Stimulated activated CD8-positive, alpha-beta memory T cell treated with anti-CD3 and anti-CD28 coated beads, Interleukin-4, amount 100 ng/mL, for 4 hours (primary cell): ENCODE measurements around the gene EXOC6B.

Experiments
- DNase-seq, 2 donors: peaks; one replicate each; pipeline ENCODE4 v3.0.0-alpha.2; 2020; ENCODE audit warnings: low read depth in 2 of 2, low spot score in 1 of 2

EXOC6B gene

DNA sequence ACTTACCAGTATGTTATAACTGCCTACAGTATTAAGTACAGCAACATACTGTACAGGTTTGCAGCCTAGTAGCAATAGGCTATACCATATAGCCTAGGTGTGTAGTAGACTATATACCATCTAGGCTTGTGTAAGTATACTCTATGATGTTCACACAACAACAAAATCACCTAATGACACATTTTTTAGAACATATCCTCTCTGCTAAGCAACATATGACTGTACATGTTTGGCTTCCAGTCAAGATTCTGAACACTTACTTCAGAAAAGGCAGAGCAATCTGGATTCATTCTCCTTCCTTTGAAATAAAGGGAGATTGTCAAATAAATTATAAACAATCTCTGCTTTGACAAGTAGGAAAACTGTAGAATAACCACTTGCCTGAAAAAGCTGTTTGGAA, 81.8 kb downstream of the EXOC6B start:
- no peak for DNase-seq

DNA sequence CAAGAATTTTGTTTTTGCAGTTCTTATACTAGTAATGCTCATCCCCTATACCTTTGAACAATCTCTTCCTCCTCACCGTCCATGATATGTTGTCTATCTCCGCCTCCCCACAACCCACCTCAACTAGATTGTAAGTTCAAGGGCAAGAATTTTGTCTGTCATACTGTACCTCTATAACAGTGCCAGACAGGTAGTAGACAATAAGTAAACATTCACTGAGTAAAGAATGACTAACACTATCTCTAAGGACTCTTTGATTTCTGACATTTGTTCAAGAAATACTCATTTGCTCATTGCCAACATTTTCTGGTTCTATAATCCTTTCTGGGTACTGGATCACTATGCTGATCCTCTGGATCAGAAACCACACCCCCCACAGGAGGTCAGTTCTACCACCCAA, 82.4 kb downstream of the EXOC6B start:
- DNase-seq: no peak

DNA sequence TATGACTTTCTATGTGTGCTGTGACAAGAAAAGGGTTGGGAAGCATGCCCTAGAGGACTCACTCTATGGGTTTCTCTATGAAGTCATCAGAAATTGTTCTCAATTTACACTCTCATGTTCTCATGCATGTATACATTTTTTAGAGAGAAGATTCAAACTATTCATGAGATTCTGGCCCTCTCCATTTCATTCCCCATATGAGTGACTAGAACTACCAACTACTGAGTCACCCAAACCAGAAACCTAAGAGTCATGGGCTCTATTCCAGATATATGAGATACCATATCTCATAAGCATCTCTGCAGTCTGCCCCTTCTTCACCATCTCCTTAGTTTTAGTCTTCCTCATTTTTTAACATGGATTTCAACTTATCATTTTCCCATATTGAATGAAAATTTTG, 87.7 kb downstream of the EXOC6B start:
- no peak for DNase-seq

DNA sequence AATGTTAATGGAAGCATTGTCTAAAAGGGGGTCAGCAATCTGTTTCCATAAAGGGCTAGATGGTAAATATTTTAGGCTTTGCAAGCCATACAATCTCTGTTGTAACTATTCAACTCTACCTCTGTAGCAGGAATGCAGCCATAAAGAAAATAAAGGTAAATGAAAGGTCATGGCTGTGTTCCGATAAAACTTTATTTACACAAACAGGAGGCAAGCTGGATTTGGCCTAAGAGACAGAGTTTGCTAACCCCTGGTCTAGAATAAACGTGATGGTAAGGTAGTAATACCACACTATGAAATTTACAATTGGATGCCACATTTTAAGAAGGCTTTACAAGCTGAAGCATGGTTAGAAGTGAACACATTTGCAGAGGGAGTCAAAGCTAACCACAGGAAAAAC, 91.4 kb downstream of the EXOC6B start:
- DNase-seq: no peak

DNA sequence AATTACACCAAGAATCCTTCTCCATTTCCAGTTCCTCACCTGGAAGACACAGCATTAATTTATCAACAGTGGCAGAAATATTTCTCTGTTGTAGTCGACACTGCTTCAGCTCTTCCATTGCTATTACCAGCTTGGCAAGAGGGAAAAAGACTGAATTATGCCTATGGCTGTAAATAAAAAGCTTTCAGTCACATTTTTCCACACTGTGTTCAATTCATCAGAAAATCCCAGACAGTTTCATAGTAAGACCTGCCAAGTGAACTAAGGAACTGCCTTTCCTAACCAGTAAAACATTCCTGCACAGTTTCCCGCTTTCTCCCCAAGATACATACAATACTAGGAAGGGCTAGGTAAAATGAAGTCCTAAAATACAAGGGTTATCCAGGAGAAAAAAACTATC, 94.7 kb downstream of the EXOC6B start:
- DNase-seq: no peak

DNA sequence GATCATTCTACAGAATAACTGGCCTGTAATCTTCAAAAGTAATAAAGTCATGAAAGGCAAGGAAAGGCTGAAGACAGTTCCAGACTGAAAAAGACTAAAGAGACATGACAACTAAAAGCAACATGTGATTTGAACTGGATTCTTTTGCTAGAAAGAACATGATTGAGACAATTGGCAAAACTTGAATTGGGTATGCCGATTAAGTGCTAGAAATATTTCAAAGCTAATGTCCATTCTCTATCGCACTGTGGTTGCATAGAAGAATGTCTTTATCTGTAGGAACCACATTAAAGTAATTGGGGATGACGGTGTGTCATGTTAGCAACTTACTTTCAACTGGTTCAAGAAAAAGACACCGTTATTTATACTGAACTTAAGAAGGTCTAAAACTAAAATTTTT, 98.5 kb downstream of the EXOC6B start:
- DNase-seq: no peak

DNA sequence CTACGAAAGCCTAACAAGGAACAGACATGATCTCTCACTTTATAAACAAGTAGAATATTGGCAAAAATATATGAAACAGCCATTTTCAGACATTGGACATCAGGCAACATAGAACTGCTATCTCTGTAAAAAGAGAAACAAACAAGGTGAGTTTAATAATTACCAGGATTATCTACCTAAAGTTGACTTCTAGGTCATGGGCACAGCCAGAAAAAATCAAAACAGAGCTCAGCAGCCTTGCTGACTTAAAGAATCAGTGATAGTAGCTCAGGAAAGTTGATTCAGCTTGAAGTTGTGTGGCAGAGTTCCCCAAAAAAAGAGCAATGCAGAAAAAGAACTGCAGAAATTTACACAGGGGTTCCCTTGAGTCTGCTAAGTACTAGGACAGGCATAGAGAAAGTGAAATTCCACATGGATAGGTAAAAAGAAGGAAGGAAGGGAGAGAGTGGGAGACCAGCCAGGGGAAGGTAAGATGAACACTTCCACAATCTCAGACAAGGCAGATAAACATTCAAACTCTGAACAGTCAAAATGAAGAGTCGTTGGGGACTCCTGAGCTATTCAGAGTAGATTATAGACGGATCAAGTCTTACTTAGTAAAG, 102.0 kb downstream of the EXOC6B start:
- no peak for DNase-seq

DNA sequence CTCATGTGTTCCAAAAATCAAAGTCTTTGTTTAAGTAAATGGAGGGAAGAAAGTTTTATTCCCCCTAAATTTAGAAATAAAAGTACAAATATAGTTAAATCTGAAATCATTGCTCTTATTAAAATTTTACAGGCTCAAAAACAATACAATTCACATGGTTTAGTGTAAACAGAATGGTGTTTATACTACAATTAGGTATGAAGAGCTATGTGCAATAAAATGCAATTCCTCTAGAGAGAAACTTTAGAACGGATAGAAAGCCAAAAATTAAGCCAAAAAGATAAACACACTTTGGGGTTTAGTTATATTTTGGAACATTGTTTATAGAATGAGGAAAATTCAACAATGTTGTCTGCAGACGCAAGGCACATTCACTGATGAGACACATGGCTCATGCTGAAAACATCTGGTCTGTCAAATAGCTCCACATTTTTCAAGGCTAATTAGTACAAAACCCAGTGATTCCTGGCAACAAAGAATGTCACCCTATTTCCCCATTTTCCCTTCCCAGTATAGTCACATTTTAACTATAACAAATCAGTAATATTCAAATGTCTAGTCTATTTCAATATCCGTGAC, 103.3 kb downstream of the EXOC6B start:
- no peak for DNase-seq

DNA sequence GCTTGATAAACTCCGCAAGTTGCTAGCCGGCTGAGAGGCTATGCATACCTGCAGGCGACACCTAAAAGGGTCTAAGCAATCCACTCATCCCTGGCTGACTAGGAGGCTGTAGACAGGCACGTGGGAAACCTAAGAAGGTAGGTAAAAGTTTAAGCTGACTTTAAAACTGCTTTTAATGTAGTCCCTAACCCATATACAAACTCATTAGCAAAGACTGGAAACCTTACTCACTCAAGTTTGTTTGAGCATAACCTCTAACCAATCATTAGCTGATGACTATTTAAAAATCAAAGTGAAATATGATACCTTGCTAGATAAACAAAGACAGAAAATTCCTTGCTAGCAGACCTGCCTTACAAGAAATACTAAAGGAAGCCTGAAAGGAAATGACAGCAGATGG, 106.4 kb downstream of the EXOC6B start:
- DNase-seq: no peak

DNA sequence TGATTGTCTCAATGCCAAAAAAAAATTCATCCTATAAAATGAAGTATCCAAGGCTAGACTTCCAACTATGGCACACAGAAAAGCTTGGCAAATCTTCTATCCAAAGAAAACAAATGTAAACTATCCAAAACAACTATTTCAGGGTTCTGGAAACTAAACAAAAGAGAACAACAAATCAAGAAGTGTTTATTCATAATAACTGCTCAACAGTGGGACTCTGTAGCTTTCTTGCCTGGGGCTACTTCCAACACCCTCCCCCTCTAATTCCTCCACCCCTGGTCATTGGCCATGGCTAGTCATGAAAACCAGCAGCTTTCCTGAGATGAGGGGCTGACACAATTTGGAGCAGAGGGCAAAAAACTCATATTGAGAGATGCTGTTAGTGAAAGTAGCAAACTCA, 107.0 kb downstream of the EXOC6B start:
- DNase-seq: no peak

DNA sequence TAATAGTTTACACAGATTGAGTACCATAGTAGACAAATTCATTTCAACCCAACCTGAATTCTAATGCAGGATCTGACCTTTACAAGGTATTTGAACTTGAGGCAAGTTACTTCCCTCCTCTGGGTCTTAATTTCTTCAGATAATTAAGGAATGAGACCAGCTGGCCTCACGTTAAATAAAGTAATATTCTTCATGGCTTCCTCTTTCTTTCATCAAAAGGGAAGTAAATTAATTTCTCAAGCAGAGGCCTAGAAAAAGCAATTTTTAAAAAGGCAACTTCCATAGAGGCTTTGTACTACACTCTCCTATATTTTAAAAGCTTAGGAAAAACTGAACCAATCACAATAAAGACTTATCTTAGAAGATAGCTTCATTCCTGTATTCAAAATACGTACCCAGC, 109.2 kb downstream of the EXOC6B start:
- DNase-seq: no peak

DNA sequence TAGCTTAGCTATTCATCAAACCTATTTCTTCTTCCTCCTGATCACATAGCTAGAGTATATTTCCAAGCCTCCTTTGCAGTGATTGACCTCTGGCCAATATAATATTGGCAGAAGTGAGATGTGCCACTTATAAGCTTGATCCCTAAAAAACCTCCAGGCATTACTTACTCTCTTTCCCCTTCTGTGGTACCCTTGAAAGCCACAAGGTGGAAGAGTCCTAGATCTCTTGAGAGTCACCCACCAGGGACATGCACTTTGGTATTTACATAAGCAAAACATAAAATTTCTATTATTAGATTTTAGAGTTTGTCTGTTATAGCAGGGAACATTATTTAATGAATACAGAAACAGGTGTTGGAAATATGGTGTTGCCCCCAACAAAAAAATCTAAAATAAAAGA, 112.0 kb downstream of the EXOC6B start:
- DNase-seq: no peak

DNA sequence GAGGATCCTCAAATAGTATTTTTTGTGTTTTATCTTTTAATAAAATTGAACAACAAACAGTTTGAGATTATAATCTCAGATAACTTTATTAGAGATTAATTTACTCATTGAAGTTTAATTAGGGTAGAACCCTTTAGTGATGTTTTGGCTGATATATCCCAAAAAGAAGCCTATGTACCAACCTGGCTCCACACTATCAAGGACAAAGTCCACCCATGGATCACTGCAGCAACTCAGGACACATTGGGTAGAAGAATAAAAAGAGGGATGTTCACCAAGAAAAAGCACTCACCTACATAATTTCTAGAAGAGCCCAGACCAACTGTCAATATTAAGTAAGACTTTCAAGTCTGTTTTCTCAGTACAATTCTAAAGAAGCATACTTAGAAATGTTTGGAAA, 112.9 kb downstream of the EXOC6B start:
- DNase-seq: no peak

DNA sequence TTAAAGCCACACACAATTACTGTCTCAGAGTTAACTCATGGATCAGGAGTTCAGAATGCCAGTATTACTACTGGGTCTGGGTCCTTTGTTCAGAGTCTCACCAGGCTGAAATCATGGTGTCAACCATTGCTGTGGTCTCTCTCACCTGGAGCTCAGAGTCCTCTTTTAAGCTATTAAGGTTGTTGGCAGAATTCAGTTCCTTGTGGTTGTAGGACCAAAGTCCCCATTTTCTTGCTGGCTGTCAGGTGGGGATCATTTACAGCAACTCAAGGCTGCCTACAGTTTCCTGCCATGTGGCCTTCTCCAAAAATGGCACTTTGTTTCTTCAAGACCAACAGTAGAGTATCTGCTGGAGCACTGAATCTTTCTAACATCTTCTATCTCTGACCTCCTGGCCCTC, 113.5 kb downstream of the EXOC6B start:
- DNase-seq: no peak

DNA sequence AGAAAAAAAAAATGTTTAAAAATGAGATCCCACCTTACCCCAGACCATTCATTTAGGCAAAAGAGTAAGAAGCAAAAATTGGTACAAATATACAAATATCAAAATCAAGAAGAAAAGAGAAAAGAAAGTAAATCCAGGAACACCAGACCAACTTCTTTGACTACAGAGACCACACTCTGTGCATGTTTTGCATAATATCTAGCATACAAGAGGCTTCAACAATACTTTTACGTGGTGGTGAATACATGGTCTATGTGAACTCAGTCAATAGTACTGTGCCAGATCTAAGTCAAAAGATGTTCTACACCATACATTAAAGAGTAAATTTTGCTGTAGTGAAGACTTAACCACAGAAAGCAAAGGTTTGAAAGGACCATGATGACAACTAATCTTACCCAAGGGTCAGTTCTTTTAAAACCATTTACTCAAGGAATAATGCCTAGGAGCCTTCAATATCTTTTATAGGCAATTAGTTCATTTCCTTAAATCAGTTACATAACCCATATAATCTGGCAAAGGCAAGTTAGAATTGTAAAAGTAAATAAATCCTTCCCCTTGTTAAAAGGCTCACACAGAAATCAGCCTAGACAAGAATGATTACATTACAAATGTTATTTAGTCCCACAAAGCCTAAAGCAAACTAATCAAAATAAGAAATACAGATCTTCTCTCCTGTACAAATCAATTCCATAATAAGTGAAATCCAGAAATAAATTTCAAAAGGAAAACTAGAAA, 115.2 kb downstream of the EXOC6B start:
- no peak for DNase-seq

DNA sequence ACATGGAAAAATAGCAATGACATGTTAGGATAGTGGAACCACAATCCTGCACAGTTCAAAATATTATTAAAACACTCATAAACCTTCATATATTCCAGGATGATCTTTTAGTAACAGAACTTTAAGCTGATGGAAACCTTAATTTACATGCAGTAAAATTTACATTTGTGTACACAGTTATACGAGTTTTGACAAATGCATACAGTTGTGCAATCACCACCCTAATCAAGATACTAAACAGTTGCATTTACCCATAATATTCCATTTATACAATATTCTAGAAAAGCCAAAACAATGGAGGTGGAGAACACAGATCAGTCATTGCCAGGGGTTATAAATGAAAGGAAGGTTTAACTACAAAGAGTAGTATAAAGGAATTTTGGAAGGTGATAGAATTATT, 117.6 kb downstream of the EXOC6B start:
- DNase-seq: no peak

DNA sequence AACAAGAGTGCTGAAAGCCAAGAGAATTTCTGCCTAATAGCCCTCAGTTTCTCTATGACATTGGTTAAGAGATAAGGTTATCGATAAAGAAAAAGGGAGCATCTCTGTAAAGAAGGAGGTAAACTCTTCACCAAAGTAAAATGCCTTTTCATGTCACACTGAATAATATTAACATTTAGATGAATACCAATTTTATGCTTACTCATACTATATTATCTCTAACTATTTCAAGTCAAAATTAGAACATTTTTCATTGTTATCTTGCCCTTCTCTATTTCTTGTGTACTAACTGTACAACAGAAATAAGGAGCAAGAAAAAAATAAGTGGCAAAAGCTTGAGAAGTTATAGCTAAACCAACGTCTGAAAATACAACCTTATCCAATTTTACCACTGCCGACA, 127.5 kb downstream of the EXOC6B start:
- no peak for DNase-seq

DNA sequence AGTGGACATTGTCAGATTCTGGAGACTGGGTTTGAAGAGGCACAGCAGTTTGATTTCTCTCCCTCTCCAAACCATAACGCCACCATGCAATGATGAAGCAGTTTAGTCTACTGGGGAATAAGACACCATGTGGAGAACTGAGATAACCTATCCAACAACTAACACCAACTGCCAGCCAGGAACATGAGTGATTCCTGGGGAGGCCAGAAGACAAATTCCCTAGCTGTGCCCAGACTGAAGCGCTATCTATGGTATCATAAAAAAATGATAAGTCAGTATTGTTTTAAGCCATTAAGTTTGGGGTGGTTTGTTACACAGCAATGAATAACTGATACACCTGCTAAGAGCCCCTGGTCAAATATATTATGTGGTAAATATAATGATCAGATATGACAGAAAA, 129.3 kb downstream of the EXOC6B start:
- DNase-seq: no peak

DNA sequence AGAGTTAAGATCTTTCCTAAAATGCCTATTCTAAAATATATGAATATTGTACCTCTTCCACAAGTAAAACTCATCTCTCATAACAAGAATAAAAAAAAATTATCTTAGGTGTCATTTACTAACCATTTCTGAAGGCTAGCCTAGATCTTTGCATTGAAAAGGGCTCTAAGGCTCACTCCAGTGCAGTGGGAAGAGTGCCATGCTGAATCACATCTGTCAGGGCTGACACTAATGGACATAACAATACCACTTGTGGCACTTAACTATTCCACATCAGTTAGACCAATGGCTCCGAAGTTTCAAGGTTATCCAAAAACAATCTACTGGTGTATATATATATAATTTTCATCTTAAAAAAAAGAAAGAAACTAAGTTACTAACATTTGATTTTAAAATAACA, 130.2 kb downstream of the EXOC6B start:
- DNase-seq: no peak

DNA sequence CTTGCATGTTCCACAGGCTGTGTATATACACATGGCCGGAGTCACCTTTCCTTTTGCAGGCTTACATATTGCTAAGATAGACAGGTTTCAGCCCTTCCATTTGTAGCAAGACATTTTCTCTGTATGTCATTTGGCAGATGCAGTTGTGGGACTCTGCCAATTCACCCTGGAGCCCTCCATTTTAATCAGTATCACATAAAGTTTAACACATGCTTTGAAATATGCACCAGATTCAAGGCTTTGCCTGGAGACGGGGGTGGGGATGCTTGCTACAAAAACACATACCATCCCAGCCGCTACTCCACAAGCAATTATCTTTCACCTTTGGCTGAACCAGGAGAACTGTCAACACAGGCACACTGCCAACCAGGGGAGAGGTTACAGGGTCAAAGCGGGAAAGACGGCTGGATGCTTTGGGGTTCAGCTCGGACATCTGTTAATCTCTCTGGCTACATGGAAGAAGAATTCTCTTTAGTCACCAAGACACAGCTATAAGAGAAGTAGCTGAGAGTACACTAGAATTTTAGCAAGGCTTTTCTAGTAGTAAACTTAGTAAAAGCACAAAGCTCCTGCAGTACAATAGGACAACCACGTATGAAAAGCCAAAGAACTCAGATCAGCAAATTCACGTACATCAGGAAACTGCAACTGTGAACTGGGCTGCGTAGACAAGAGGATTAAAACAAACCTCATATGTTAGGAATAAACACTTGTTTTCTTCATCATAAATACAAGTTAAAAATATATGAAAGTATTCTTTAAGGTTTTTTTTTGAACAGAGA, 130.9 kb downstream of the EXOC6B start:
- no peak for DNase-seq

DNA sequence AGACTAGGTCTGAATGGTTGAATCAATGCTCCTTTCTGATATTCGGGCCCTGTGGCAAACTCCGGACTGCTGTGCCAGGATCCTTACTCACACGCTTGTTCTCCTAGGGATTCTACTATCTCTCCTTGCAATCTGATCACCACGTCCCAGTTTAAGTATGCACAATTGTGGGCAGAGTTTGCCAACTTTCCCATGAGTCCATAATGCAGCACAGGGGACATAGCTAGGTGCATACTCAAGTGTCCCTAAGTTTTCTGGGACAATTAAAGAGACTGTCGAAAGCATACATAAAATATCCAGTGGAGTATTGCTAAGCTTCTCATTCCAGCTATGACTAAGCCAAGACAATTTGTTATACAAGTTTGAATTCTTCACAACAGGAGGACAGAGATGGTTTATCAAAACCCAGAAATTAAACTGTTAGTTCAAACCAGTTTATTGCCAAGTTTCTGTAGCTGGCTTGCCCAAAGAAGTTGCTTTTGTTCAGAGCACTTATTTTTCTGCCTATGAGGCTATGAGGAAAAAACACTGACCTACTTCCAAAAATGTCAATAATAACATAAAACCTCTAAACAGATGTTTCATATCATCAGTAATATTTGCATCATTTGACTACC, 136.1 kb downstream of the EXOC6B start:
- DNase-seq: no peak
